HepG2 (cell line): ENCODE results near the gene COL27A1.
"Not testable (repeated sequence)": the region's sequence is repeated elsewhere in the genome, so short reads cannot be mapped to it uniquely, and the experiment has no call there.

ENCODE experiments used
- MAZ ChIP-seq, 2 experiments: sonication (generic) in 1 of 2; formaldehyde crosslinking in 1 of 2; IDR thresholded peaks; 2 replicates each; pipeline versions ENCODE4 v1.5.0 to v1.6.1; 2012 to 2020; ENCODE audit warnings: low read depth in 2 of 2, mild to moderate bottlenecking in 2 of 2, borderline replicate concordance in 1 of 2, improper control_type of control experiment in 1 of 2, low read length in 1 of 2, missing genetic modification reagents in 1 of 2, moderate library complexity in 1 of 2
- ZBTB4 ChIP-seq: sonication (generic); formaldehyde crosslinking; IDR thresholded peaks from 2 replicates; pipeline ENCODE4 v1.4.0; 2020; ENCODE audit warnings: missing genetic modification reagents, mild to moderate bottlenecking, borderline replicate concordance

DNA sequence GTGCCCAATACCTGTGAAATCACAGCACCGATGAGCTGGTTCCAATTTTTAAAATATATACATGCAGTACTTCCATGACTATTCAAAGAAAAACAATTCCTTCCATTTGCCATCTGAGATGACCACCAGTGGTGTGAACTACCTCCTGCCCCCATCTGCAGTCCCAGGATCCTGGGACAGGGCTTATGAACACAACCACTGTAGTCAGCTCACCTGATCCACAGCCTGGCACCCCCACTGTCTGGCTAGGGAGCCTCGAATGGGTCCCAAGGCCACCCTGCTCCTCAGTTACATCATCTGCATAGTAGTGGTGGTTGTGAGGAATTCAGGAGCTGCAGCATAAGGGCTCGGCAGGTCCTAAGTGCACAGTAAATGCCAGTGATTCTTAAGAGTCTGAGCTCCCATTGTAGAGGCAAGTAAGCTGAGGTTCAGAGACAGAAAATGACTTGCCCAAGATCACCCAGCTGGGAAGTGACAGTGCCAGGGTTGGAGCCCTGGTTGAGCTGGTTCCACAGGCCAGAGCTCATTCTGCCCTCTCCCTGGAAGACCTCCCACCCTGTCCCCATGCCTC, 170.4 kb downstream of the COL27A1 start:
- TF ChIP-seq MAZ (IDR thresholded peaks at IDR 0.05; ENCODE audit: borderline replicate concordance, low read depth, low read length); MAZ (CRISPR knock-in tag; IDR thresholded peaks at IDR 0.05; ENCODE audit: low read depth); ZBTB4 (CRISPR knock-in tag): not testable (repeated sequence)
